Ectodermal cell (in vitro differentiated cells): ENCODE data around the gene NAA11.

Experiments used
- H3K27ac ChIP-seq: 2 replicates; pipeline ENCODE4 v1.7.0; 2013; ENCODE audit warnings: mild to moderate bottlenecking, low read depth, low read length; ENCODE audit not compliant: insufficient read depth, poor library complexity, severe bottlenecking
- H3K27me3 ChIP-seq: 2 replicates; pipeline ENCODE4 v1.7.0; 2013; ENCODE audit warnings: mild to moderate bottlenecking, low read length; ENCODE audit not compliant: insufficient read depth, control insufficient read depth, poor library complexity, severe bottlenecking
- H3K36me3 ChIP-seq: one replicate; pipeline ENCODE4 v1.7.0; 2013; ENCODE audit warnings: low read length; ENCODE audit not compliant: control insufficient read depth, insufficient read depth
- H3K4me1 ChIP-seq: one replicate; pipeline ENCODE4 v1.7.0; 2013; ENCODE audit warnings: low read length; ENCODE audit not compliant: control insufficient read depth, insufficient read depth
- H3K4me3 ChIP-seq: 2 replicates; pipeline ENCODE4 v1.7.0; 2013; ENCODE audit warnings: low read depth, low read length, control low read depth; ENCODE audit not compliant: insufficient read depth
- H3K9me3 ChIP-seq: 2 replicates; pipeline ENCODE4 v1.7.0; 2013; ENCODE audit warnings: mild to moderate bottlenecking, low read length, moderate library complexity; ENCODE audit not compliant: control insufficient read depth
- WGBS, 2 experiments: methylation state at CpG; one replicate each; pipeline ENCODE4 v1.1.7; 2013; ENCODE audit warnings: missing lambda C conversion rate in 2 of 2; 5-methylcytosine and 5-hydroxymethylcytosine counted together

The NAA11 gene

DNA sequence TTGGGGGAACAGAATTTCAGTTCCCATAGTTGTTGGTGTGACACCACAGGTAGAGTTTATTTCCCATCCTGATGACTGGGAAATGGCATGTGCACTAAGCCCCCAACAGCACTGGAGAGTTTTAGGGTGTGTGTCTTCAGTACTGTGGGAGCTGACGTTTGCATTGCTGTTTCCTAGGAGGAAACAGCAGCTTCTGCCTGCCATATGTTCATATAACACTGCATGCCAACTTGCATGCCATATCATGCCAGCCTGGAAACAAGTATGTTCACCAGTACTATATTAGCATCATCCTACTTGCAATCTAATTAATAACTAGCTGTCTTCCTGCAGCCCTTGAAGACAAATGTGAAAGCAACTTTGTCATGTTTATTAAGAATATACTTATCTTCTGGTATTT lies 58.2 kb downstream of the NAA11 start:
- Histone ChIP-seq H3K27ac (no peak overlapping the region), H3K4me1 (peaks cover 8% of the 10 kb centered on the region), H3K36me3 (no peaks in the 10 kb centered on the region), H3K27me3 (no peaks in the 10 kb centered on the region), H3K4me3 (no peak overlapping the region), H3K9me3 (no peaks in the 10 kb centered on the region)
- 91 to 93% methylated on average over 1 of the region's 1 CpG for WGBS, 2 experiments
